ENCODE measurements around the gene CCDC86. TPM values are rescaled to one million over a fixed set of nuclear protein-coding genes. Genes with fewer than 3 reads are reported as not detected.
A peak's percentile ranks its signal among the peaks of the same experiment; 100 is the strongest.

CCDC86 gene
- total and polyA plus RNA-seq, 9 of the 15 experiments (the other 6 are each of a cell fraction or from before 2014, with no cell fraction given) = 4.6 to 102 (median 25.2) TPM

DNA sequence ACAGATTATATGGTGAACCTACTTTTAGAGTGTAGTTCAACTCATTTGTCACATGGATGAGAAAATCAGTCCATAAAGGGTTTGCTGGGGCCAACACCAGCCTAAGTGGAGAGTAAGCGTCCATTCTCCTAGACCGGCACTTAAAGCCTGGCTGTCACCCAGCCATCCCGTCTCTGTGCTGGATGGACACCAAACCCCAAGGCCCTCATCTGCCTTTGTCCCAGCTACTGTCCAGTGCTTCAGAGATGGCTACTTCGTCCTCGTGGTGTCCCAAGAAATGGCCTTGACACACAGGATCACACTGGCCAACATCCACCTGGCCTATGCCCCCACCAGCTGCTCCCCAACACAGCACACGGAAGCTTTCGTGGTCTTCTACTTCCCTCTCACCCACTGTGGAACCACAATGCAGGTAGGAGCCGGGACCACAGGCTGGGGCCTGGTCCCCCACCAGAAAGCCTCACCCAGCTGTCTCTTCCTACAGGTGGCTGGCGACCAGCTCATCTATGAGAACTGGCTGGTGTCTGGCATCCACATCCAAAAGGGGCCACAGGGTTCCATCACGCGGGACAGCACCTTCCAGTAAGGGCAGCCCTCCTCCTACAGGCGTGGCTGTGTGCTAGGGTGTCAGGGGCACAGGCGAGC, 28.9 kb downstream of the CCDC86 start:
- POLR2A ChIA-PET = interaction anchor here (1.0 to 1.6 kb wide), 2 partner anchors 21 to 24 kb away, joined by 3 to 7 read pairs; no protein-coding TSS in a partner anchor
- no peak for TF ChIP-seq NCOA6 (IDR thresholded peaks at IDR 0.05)
- no peak for TF ChIP-seq FOXJ3 (CRISPR knock-in tag; IDR thresholded peaks at IDR 0.05)
- TF ChIP-seq ZNF584 (CRISPR knock-in tag; IDR thresholded peaks at IDR 0.05; ENCODE audit: low read depth) = no peak
- TF ChIP-seq CHCHD3 (CRISPR knock-in tag; IDR thresholded peaks at IDR 0.05) = no peak
- TF ChIP-seq ZSCAN32 (CRISPR knock-in tag; IDR thresholded peaks at IDR 0.05) = no peak
- TF ChIP-seq, protein P1, sequence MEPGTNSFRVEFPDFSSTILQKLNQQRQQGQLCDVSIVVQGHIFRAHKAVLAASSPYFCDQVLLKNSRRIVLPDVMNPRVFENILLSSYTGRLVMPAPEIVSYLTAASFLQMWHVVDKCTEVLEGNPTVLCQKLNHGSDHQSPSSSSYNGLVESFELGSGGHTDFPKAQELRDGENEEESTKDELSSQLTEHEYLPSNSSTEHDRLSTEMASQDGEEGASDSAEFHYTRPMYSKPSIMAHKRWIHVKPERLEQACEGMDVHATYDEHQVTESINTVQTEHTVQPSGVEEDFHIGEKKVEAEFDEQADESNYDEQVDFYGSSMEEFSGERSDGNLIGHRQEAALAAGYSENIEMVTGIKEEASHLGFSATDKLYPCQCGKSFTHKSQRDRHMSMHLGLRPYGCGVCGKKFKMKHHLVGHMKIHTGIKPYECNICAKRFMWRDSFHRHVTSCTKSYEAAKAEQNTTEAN (CRISPR knock-in tag; IDR thresholded peaks at IDR 0.05) = no peak
- TF ChIP-seq, protein P2, sequence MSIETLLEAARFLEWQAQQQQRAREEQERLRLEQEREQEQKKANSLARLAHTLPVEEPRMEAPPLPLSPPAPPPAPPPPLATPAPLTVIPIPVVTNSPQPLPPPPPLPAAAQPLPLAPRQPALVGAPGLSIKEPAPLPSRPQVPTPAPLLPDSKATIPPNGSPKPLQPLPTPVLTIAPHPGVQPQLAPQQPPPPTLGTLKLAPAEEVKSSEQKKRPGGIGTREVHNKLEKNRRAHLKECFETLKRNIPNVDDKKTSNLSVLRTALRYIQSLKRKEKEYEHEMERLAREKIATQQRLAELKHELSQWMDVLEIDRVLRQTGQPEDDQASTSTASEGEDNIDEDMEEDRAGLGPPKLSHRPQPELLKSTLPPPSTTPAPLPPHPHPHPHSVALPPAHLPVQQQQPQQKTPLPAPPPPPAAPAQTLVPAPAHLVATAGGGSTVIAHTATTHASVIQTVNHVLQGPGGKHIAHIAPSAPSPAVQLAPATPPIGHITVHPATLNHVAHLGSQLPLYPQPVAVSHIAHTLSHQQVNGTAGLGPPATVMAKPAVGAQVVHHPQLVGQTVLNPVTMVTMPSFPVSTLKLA (conservative IDR thresholded peaks at IDR 0.05) = no peak
- TF ChIP-seq RFX1 (IDR thresholded peaks at IDR 0.05) = no peak
- no peak for TF ChIP-seq NR2F6 (CRISPR knock-in tag; IDR thresholded peaks at IDR 0.05)
- no peak for TF ChIP-seq U2AF2 (optimal IDR thresholded peaks at IDR 0.05; ENCODE audit: low read depth, low read length)
- no peak for TF ChIP-seq MYNN (IDR thresholded peaks at IDR 0.05)
- TF ChIP-seq MYNN (CRISPR knock-in tag; IDR thresholded peaks at IDR 0.05) = no peak
- TF ChIP-seq, protein P3, sequence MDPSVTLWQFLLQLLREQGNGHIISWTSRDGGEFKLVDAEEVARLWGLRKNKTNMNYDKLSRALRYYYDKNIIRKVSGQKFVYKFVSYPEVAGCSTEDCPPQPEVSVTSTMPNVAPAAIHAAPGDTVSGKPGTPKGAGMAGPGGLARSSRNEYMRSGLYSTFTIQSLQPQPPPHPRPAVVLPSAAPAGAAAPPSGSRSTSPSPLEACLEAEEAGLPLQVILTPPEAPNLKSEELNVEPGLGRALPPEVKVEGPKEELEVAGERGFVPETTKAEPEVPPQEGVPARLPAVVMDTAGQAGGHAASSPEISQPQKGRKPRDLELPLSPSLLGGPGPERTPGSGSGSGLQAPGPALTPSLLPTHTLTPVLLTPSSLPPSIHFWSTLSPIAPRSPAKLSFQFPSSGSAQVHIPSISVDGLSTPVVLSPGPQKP (CRISPR knock-in tag; IDR thresholded peaks at IDR 0.05) = no peak
- TF ChIP-seq, protein P4, sequence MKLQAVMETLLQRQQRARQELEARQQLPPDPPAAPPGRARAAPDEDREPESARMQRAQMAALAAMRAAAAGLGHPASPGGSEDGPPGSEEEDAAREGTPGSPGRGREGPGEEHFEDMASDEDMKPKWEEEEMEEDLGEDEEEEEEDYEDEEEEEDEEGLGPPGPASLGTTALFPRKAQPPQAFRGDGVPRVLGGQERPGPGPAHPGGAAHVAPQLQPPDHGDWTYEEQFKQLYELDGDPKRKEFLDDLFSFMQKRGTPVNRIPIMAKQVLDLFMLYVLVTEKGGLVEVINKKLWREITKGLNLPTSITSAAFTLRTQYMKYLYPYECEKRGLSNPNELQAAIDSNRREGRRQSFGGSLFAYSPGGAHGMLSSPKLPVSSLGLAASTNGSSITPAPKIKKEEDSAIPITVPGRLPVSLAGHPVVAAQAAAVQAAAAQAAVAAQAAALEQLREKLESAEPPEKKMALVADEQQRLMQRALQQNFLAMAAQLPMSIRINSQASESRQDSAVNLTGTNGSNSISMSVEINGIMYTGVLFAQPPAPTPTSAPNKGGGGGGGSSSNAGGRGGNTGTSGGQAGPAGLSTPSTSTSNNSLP (IDR thresholded peaks at IDR 0.05; ENCODE audit: borderline replicate concordance, low read depth, low read length) = no peak
- TF ChIP-seq, protein P5, sequence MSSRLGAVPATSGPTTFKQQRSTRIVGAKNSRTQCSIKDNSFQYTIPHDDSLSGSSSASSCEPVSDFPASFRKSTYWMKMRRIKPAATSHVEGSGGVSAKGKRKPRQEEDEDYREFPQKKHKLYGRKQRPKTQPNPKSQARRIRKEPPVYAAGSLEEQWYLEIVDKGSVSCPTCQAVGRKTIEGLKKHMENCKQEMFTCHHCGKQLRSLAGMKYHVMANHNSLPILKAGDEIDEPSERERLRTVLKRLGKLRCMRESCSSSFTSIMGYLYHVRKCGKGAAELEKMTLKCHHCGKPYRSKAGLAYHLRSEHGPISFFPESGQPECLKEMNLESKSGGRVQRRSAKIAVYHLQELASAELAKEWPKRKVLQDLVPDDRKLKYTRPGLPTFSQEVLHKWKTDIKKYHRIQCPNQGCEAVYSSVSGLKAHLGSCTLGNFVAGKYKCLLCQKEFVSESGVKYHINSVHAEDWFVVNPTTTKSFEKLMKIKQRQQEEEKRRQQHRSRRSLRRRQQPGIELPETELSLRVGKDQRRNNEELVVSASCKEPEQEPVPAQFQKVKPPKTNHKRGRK (tag; IDR thresholded peaks at IDR 0.05) = no peak
- TF ChIP-seq ZNF444 (CRISPR knock-in tag; IDR thresholded peaks at IDR 0.05) = no peak

More for the DNA sequence above, 28.9 kb downstream of the CCDC86 start:
- CTCF ChIA-PET (ENCODE audit: low intra/inter-chr PET ratio) = no interaction called here
- ATAC-seq (no peak), DNase-seq (ENCODE audit: extremely low read depth in 1 of 4, low spot score in 3 of 4) (no peak), FAIRE-seq (no peak)
- no peaks in the 10 kb centered on the region for H3K27me3 ChIP-seq (ENCODE audit: control insufficient read depth in 2 of 2, insufficient read depth in 2 of 2, low read length in 2 of 2)
- in situ Hi-C loops (cut with MboI) (no loop called here), intact Hi-C loops (cut with micrococcal nuclease) (no loop called here)
- H3K27ac ChIP-seq (ENCODE audit: extremely low read depth, low read depth, low read length) = no peak overlapping the region
- H3K36me3 ChIP-seq (ENCODE audit: control insufficient read depth, insufficient read depth, low read length) = no peaks in the 10 kb centered on the region
- no TSS peak for BruUV-seq (replicated peaks)
- H3K9me1 ChIP-seq (ENCODE audit: control insufficient read depth, insufficient read depth, low read length) = no peaks in the 10 kb centered on the region
- H3K9ac ChIP-seq (ENCODE audit: insufficient read depth in 1 of 2, low read depth in 2 of 2, low read length in 2 of 2) = peak overlapping the region in 1 of 2 experiments; percentile 59; a peak in 2 of 4 replicates
- H3K4me2 ChIP-seq (ENCODE audit: insufficient read depth, low read length) = no peak overlapping the region
- H3K4me3 ChIP-seq = no peak overlapping the region
- H3K79me2 ChIP-seq (ENCODE audit: control insufficient read depth, insufficient read depth, low read length) = no peaks in the 10 kb centered on the region
- H3K9me3 ChIP-seq (replicated peaks; ENCODE audit: control insufficient read depth, insufficient read depth, low read depth, low read length) = no peaks in the 10 kb centered on the region
- WGBS (ENCODE audit: insufficient coverage, low coverage, missing lambda C conversion rate) = 77% methylated on average over 11 of the region's 13 CpGs
- H2AFZ ChIP-seq (ENCODE audit: low read depth, low read length) = no peak overlapping the region
- no peaks in the 10 kb centered on the region; the same call in 1 of the 2 replicates for H4K20me1 ChIP-seq (replicated peaks; ENCODE audit: control insufficient read depth, insufficient read depth, low read length)
- peaks cover 6 to 26% of the 10 kb centered on the region in 2 experiments; a peak in 4 of 5 replicates for H3K4me1 ChIP-seq (replicated peaks in 1 of 2; ENCODE audit: control insufficient read depth in 2 of 2, insufficient read depth in 2 of 2, low read length in 2 of 2)
